GM18505 (cell line): Measurements from ENCODE around the gene GADL1.

Experiments used
- ATAC-seq: cut with Tn5 transposase; IDR thresholded peaks from one replicate; pipeline ENCODE4 v1.9.1; 2021; ENCODE audit not compliant: unreplicated experiment
- POLR2A ChIP-seq: IDR thresholded peaks from 4 replicates; pipeline ENCODE4 v1.6.1; 2011; ENCODE audit warnings: borderline replicate concordance; ENCODE audit not compliant: insufficient read depth, insufficient read length; ENCODE audit errors: extremely low read depth

GADL1 gene

DNA sequence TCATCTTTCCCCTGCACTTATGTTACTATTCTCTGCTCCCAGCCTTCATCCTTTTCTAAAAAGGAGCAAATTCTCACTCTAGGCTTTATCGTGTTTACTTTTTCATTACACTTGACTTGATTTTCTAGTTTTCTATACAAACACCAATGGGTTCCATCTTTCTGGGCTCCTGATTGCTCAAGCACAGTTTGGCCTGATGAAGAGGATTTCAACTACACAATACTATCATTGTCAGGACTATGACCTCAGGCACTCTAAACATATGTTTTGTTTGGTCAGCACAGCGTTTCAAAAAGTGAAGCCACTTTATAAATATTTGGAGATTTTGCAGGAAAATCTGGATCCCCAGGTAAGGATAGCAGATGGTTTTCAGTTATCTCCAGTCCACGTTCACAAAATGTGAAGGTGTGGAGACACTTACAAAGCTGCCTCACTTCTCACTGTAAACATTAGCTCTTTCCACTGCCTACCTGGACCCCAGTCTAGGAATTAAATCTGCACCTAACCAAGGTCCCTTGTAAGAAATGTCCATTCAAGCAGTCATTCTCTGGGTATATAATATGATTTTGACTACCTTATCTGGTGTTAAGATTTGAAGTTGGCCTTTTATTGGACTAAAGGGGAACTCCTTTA, 201.8 kb downstream of the GADL1 start:
- no peak for ATAC-seq
- TF ChIP-seq POLR2A: no peak

DNA sequence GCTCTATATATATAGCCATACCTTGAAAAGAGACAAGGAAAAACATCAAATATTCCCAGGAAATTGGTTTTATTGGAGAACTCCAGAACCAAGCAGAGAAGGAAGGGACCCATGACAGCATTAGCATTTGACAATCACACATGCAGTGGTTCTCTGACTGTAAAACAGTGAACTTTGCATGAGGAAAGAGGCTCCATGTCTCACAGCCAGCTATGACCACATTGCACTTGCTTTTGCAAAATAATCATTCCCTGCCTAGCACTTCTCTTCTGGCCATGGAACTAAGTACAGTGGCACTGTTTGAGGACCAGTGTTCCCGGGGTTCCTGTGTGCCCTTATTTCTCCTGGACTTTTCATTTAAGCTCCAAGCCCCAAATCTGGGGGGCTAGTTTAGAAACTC, 202.5 kb downstream of the GADL1 start:
- no peak for TF ChIP-seq POLR2A
- ATAC-seq: no peak

DNA sequence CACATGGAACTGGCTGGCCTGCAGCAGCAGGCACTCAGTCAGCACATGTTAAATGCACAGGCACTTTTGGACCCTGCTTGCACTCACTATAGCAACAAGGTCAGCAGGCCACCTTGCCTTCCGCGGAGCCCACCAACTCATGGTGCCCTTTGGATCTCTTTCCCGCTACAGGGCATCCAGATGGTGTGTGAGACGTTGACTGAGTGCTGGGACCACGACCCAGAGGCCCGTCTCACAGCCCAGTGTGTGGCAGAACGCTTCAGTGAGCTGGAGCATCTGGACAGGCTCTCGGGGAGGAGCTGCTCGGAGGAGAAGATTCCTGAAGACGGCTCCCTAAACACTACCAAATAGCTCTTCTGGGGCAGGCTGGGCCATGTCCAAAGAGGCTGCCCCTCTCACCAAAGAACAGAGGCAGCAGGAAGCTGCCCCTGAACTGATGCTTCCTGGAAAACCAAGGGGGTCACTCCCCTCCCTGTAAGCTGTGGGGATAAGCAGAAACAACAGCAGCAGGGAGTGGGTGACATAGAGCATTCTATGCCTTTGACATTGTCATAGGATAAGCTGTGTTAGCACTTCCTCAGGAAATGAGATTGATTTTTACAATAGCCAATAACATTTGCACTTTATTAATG, 203.1 kb downstream of the GADL1 start:
- no peak for ATAC-seq
- no peak for TF ChIP-seq POLR2A

DNA sequence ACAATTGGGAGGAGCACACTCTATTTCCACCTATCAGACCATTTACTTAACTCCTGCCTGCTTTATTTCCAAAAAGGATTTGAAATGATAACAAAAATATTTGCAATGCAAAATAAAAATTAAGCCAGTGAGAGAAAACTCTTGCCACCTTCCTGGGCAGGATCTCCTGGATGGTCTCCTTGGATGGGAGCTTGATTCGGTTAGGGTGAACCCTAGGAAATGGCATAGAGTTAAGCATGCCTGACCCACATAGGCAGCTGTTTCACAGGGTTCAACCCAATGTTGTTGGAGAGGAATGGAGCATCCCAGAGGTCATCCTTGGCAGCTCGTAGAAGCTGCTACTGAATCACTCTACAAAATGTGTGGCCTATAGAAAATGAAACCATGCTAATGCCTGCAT, 204.3 kb downstream of the GADL1 start:
- no peak for TF ChIP-seq POLR2A
- ATAC-seq: no peak

DNA sequence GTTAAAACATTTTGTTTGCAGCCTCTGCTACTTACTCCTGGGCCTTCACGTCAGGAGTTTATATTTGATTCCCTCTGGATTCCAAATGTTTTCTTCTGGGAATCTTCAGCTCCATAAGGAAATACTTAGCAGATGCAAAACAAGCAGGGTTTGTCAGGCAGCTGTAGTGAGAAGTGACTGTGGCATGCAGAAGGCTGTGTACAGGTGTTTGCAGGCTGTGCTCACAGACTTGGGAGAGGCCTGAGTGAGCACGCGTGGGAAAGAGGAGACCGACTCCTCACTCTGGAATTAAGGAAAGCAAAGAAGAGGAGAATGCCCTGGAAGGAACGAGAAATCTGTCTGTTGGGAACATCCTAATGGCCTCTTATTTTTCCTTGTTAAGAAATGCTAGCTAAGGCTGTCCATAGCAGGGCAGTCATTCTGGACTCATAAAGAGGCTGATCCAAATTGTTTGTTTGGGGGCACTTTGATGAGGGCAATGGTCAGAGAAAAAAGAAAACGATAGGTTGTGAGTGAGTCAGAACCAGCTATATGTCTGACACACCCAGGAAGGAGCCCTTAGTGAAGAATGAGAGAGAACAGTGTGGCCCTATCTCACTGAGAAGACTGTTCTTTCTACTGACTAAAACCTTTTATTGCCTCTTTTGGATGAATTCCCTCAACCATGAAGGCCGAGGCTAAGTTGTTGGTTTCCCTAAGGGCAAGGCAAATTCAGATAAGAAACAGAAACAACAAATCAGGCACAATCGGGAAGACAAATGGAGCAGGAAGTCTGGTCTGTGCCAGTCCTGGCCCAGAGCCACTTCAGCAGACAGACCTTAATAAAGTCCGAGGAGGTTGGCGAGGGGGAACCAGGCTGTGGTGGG, 205.5 kb downstream of the GADL1 start:
- no peak for TF ChIP-seq POLR2A
- ATAC-seq: no peak

DNA sequence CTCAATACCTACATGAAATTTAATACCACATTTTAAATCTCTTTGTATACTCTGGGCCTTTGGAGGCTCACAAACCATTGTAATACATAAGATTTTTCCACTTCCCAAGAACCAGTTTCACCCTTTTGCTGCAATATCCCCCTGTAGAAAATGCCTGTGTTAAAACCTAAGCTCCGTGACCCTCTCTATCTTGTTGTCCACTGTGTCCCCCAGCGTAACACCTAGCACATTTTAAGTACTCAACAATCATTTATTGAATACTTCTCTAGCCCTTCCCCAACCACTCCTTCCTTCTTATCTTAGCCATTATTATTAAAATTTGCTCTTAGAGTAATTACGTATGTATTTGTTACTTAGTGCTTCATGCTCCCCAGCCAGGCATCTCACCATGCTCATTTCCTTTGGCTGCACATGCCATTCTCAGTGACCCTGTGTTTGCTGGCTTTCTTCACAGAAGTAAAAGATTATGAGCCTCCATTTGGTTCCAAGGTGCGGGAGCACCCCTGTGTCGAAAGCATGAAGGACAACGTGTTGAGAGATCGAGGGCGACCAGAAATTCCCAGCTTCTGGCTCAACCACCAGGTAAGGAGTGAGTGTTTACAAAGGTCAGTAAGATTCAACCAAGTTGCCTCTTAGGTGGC, 206.4 kb downstream of the GADL1 start:
- ATAC-seq: no peak
- TF ChIP-seq POLR2A: no peak

DNA sequence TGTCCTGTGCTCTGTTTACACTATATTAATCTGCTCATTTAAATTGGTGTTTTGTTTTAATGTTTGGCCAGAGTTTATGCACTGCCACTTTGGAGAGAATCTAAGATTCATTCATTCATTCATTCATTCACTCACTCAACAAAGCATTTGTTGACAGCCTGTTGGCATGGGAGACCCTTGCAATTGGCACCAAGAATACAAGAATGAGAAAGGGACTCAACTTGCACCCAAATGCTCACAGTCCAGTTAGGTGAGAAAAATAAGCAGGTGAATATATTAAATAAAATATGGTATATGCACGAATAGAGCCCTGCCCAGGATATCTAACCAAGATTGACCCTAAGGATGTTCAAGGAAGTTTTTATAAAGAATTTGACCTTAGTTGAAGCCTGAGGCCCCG, 207.7 kb downstream of the GADL1 start:
- no peak for ATAC-seq
- TF ChIP-seq POLR2A: no peak

DNA sequence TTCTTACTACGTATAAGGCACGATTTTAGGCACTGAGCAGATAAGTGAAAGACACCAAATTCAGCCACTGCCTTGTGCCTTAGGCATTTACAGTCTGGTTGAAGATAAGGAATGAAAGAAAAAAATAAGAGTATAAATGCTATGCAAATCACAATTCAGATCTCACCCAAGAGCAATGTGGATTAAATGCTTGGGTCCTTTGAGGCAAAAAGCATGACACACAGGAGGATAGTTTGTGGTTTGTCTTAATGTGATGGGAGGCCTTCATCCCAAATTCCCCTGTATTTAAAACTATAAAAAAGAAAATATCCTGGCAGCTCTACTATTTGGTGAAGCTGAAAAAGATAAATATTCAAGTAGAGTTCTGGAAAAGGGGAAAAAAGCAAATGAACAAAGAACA, 208.3 kb downstream of the GADL1 start:
- no peak for TF ChIP-seq POLR2A
- no peak for ATAC-seq

DNA sequence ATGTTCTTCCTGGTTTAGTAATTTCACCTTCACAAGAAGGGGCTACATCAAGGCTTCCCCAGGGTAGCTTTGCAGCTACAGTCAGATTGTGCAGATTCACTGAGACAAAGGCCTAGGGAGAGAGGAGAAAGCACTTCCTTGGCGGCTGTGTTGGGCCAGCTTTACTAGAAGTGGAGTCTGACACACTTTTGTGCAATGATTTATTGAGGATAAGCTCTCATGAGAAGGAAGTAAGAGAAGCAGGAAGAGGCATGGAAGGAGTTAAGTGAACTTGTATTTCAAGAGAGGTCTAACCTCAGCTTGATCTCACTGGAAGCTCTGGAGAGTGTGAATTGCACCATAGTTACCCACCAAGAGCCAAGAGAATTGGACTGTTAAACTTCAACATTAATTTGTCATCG, 209.2 kb downstream of the GADL1 start:
- ATAC-seq: no peak
- no peak for TF ChIP-seq POLR2A

DNA sequence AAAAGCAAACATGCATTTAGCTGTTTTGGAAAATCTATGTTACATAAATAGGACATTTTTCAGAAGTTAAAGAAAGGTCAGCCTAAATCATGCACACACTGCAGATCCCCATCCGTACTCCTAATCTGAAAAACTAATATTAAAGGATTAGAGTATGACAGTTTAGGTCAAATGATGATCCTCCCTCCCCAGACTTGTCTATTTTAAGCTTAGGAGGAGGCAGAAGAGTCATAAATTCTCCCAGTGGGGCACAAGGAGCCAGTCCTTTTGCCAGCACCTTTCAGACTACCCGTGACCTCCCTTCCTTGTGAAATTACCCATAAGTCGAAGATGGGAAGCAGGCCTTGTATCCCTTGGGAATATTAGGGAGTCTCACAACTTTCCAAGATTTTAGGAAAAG, 210.1 kb downstream of the GADL1 start:
- ATAC-seq: no peak
- TF ChIP-seq POLR2A: no peak

DNA sequence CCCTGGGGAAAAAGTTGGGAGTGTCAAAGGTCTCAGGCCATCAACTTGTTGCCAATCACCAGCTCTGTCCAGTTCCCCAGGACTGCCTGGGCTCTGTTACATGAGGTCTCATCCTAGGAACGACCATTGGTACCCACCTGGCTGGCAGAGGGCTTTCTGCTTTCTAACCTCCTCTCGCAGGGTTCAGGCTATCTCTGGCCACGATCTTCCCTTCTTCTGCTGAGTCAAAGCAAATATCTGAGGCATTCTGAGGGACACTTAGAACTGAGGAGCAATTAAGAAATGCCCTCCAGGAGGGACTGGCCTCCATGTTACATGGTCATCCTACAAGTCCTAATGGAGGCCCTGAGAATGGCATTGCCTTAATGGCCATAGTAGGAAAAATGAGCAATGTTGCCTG, 210.7 kb downstream of the GADL1 start:
- TF ChIP-seq POLR2A: no peak

DNA sequence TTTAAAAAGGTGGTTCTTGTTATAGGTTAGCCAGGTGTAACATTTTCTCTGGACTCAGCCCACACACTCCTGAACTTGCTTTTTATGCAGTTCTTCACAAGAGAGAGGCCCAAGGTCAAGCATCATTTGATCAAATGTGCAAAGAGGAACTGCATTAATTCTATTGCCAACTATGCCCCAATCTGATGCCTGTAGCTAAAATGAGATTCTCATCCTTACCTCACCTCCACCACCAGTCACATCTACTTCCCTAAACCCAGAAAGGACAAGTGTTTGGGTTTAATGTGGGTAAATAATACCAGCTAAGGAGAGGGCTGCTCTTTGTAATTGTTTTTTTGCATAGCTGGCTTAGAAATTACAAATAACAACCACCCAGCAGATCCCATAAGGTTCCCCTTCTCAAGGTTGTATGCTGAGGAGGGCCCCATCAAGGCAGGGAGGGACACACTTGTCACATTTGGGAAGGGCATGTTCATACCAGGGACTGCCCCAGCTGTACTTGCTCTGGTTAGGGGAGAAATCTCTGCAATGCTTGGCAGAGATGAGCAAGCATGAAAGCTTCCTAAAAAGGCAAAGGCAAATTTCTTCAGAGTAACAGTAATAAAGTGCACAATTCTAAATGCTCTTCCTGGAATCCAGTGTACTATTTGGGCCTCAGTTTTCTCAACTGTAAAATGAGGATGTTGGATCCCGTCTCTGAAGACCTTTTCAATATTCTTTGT, 211.9 kb downstream of the GADL1 start:
- TF ChIP-seq POLR2A: no peak

More for the DNA sequence above, 210.7 kb downstream of the GADL1 start:
- no peak for ATAC-seq

More for the DNA sequence above, 211.9 kb downstream of the GADL1 start:
- ATAC-seq: no peak
